Measurements from ENCODE around the gene CIDEA. TPM values are rescaled to one million over a fixed set of nuclear protein-coding genes. Genes with fewer than 3 reads are reported as not detected.

Gene CIDEA
- total RNA-seq, 1 donor from 2014 or later: not detected

- no peaks in the 10 kb centered on the region for H3K27me3 Mint-ChIP-seq (ENCODE audit: unreplicated experiment)
- peak; percentile 90 for DNase-seq (ENCODE audit: extremely low spot score, unreplicated experiment)
- peak overlapping the region; percentile 72 for H3K4me3 Mint-ChIP-seq (ENCODE audit: unreplicated experiment)
- H3K27ac Mint-ChIP-seq (ENCODE audit: unreplicated experiment): peak overlapping the region; percentile 99
- H3K36me3 Mint-ChIP-seq (ENCODE audit: unreplicated experiment): no peaks in the 10 kb centered on the region
- peaks cover 53% of the 10 kb centered on the region for H3K4me1 Mint-ChIP-seq (ENCODE audit: unreplicated experiment)
- TF ChIP-seq CTCF (IDR thresholded peaks at IDR 0.05): no peak
- H3K9me3 Mint-ChIP-seq (ENCODE audit: unreplicated experiment): no peaks in the 10 kb centered on the region
Measured at GRCh38 chr18:12278741-12279682, 24.9 kb downstream of the CIDEA start.

DNA sequence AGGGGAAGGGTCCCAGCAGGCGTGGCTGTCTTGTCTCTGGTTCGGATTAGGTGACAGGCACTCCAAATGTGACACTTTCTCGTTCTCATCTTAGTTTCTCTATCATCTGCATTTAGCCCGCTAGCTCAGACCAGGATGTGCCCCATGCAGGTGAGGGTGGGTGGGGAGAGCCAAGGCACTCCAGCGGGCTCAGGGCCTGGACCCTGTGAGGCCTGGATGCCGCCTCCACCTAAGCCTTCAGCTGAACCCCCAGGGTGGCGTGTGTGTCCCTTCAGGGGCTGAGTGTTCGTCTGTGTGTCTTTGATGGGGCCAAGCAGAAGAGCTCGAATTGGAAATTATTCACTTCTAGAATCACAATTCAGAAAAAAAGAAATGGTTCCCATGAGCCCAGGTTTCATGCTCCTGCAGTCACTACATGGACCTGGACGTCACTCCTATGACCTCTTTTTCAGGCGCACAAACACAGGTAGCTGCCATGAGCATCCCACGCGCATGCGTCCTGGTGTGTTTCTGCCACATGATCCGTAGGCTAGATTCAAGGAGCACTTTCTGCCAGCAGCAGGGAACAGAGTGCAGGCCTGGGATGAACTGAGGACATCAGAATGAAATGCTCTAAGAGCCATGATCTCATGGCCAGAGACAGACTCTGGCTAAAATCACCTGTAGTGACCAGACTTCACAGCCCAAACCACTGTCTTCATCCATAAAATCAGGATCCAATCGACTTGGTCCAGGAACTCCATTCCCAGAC is 25.8 kb downstream of the CIDEA start:
- no peak for TF ChIP-seq CTCF (IDR thresholded peaks at IDR 0.05)
- no peaks in the 10 kb centered on the region for H3K27me3 Mint-ChIP-seq (ENCODE audit: unreplicated experiment)

DNA sequence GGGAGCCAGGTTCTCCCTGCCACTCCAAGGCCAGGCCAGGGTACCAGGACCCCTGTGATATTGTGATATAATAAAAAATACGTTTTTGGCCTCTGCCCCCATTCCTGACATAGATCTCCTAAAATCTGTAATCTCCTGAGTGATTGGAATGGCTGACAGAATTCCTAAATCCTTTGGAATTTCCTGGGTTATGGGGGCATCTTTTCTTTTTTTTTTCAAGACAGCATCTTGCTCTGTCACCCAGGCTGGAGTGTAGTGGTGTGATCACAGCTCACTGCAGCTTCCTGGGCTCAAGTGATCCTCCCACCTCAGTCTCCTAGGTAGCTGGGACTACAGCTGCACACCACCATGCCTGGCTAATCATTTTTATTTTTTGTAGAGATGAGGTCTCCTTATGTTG is 27.7 kb downstream of the CIDEA start:
- H3K36me3 Mint-ChIP-seq (ENCODE audit: unreplicated experiment): no peaks in the 10 kb centered on the region
- peak overlapping the region; percentile 38 for H3K27ac Mint-ChIP-seq (ENCODE audit: unreplicated experiment)
- peaks cover 53% of the 10 kb centered on the region for H3K4me1 Mint-ChIP-seq (ENCODE audit: unreplicated experiment)
- no peak for TF ChIP-seq CTCF (IDR thresholded peaks at IDR 0.05)
- H3K9me3 Mint-ChIP-seq (ENCODE audit: unreplicated experiment): no peaks in the 10 kb centered on the region
- no peak overlapping the region for H3K4me3 Mint-ChIP-seq (ENCODE audit: unreplicated experiment)
- no peaks in the 10 kb centered on the region for H3K27me3 Mint-ChIP-seq (ENCODE audit: unreplicated experiment)
- DNase-seq (ENCODE audit: extremely low spot score, unreplicated experiment): no peak

More for the DNA sequence above, 25.8 kb downstream of the CIDEA start:
- Mint-ChIP-seq H3K9me3 (ENCODE audit: unreplicated experiment) (no peaks in the 10 kb centered on the region), H3K4me3 (ENCODE audit: unreplicated experiment) (no peak overlapping the region), H3K4me1 (ENCODE audit: unreplicated experiment) (peaks cover 53% of the 10 kb centered on the region), H3K27ac (ENCODE audit: unreplicated experiment) (peak overlapping the region; percentile 99), H3K36me3 (ENCODE audit: unreplicated experiment) (no peaks in the 10 kb centered on the region)
- DNase-seq (ENCODE audit: extremely low spot score, unreplicated experiment): no peak

DNA sequence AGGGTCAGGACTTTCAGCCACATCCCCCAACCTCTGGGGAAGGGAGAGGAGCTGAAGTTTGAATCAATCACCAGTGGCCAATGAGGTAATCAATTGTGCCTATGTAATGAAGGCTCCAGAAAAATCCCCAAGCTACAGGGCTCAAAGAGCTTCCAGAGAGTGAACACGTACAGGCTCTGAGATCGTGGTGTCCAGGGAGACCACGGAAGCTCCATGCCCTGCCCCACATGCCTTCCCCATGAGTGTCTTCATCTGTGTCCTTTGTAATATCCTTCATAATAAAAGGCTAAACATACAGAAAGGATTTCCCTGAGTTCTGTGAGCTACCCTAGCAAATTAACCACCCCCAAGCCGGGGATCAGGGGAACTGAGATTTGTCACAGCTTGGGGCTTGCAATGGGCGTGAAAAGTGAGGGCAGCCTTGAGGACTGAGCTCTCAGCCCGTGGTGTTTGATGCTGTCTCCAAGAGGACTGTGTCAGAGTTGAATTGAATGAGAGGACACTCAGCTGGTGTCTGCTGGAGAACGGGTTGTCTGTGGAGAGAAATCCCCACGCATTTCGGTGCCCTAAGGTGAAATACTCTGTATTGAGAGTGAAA is 28.4 kb downstream of the CIDEA start:
- Mint-ChIP-seq H3K4me1 (ENCODE audit: unreplicated experiment) (peaks cover 49% of the 10 kb centered on the region), H3K27me3 (ENCODE audit: unreplicated experiment) (no peaks in the 10 kb centered on the region), H3K4me3 (ENCODE audit: unreplicated experiment) (no peak overlapping the region), H3K36me3 (ENCODE audit: unreplicated experiment) (no peaks in the 10 kb centered on the region), H3K27ac (ENCODE audit: unreplicated experiment) (peak overlapping the region; percentile 40), H3K9me3 (ENCODE audit: unreplicated experiment) (no peaks in the 10 kb centered on the region)
- DNase-seq (ENCODE audit: extremely low spot score, unreplicated experiment): no peak
- no peak for TF ChIP-seq CTCF (IDR thresholded peaks at IDR 0.05)

Measured in osteocyte (in vitro differentiated cells).